IPS DF 4.7 (cell line): ENCODE measurements around the gene TOR1A.
A peak's percentile ranks its signal among the peaks of the same experiment; 100 is the strongest.

Experiments used
- DNase-seq: peaks from one replicate; pipeline ENCODE4 v3.0.0-alpha.2; 2013; ENCODE audit warnings: low spot score; ENCODE audit errors: extremely low read depth

TOR1A gene

GRCh38 chr9:129852579-129852978 lies 28.6 kb upstream of the TOR1A start:
- DNase-seq: no peak

- no peak for DNase-seq
These were observed 27.9 kb upstream of the TOR1A start for GRCh38 chr9:129851821-129852220.

GRCh38 chr9:129850821-129851550 lies 27.1 kb upstream of the TOR1A start:
- DNase-seq: no peak

GRCh38 chr9:129849901-129850300 lies 26.0 kb upstream of the TOR1A start:
- no peak for DNase-seq

GRCh38 chr9:129848712-129849441 lies 24.9 kb upstream of the TOR1A start:
- no peak for DNase-seq

GRCh38 chr9:129845373-129845772 lies 21.4 kb upstream of the TOR1A start:
- no peak for DNase-seq

- DNase-seq: no peak
These were observed 17.1 kb upstream of the TOR1A start for GRCh38 chr9:129841071-129841470.

GRCh38 chr9:129840034-129840433 lies 16.1 kb upstream of the TOR1A start:
- no peak for DNase-seq

- DNase-seq: no peak
These were observed 15.5 kb upstream of the TOR1A start for GRCh38 chr9:129839324-129840023.

GRCh38 chr9:129838707-129839259 lies 14.8 kb upstream of the TOR1A start:
- DNase-seq: no peak

- no peak for DNase-seq
These were observed 12.5 kb upstream of the TOR1A start for GRCh38 chr9:129836311-129837007.

- no peak for DNase-seq
These were observed 11.9 kb upstream of the TOR1A start for GRCh38 chr9:129835860-129836223.

GRCh38 chr9:129835128-129835859 lies 11.4 kb upstream of the TOR1A start, which contains the start of the genes C9orf78 and USP20:
Gene C9orf78, minus strand, starts transcription at chr9:129835275. Its CDS starts 54 bp downstream, at chr9:129835221.
Gene USP20, plus strand, starts transcription at chr9:129835458. Its CDS starts 17,098 bp downstream, at chr9:129852556.
- peak; percentile 64 for DNase-seq

- DNase-seq: no peak
These were observed 10.7 kb upstream of the TOR1A start for GRCh38 chr9:129834489-129835127.

- DNase-seq: no peak
These were observed 9.0 kb upstream of the TOR1A start for GRCh38 chr9:129832982-129833381.

GRCh38 chr9:129828969-129829368 lies 5.0 kb upstream of the TOR1A start:
- no peak for DNase-seq

GRCh38 chr9:129828051-129828450 lies 4.1 kb upstream of the TOR1A start:
- DNase-seq: no peak

- no peak for DNase-seq
These were observed 2.8 kb upstream of the TOR1A start for GRCh38 chr9:129826759-129827158.

GRCh38 chr9:129826344-129826743 lies 2.4 kb upstream of the TOR1A start:
- DNase-seq: no peak

GRCh38 chr9:129823542-129823934 lies 398 bp downstream of the TOR1A start:
- DNase-seq: no peak
